Esophagus squamous epithelium (tissue), 5 donors: ENCODE measurements around the gene PGAP3. TPM values are rescaled to one million over a fixed set of nuclear protein-coding genes. Genes with fewer than 3 reads are reported as not detected.

ENCODE experiments used
- DNase-seq: peaks from one replicate; lab custom pipeline; 2025; lab: John Stamatoyannopoulos, UW
- H3K27ac ChIP-seq, 4 donors: fragments of 200-600 bp; sonication (generic); one replicate each; pipeline ENCODE4 v1.5.1; 2016 to 2019; ENCODE audit warnings: mild to moderate bottlenecking in 1 of 4
- H3K27me3 ChIP-seq, 4 donors: fragments of 200-600 bp; sonication (generic); 1 replicate in 3 of 4; 2 replicates in 1 of 4; pipeline versions ENCODE4 v1.5.1 to v1.6.0; 2017 to 2021; ENCODE audit warnings: antibody characterized with exemption in 1 of 4
- H3K36me3 ChIP-seq, 3 donors: fragments of 200-600 bp; sonication (generic); one replicate each; pipeline ENCODE4 v1.5.1; 2016 to 2019
- H3K4me1 ChIP-seq, 3 donors: fragments of 200-600 bp; sonication (generic); one replicate each; pipeline ENCODE4 v1.5.1; 2017 to 2019
- H3K4me3 ChIP-seq, 4 donors: fragments of 200-600 bp; sonication (generic); 1 replicate in 3 of 4; 2 replicates in 1 of 4; pipeline ENCODE4 v1.5.1; 2016 to 2019; ENCODE audit warnings: mild to moderate bottlenecking in 2 of 4, moderate library complexity in 1 of 4
- H3K9me3 ChIP-seq, 3 donors: fragments of 200-600 bp; sonication (generic); one replicate each; pipeline ENCODE4 v1.5.1; 2016 to 2019
- POLR2A ChIP-seq, 4 donors: fragments of 450-650 bp; IDR thresholded peaks; one replicate each; pipeline ENCODE4 v1.6.1; 2017; ENCODE audit warnings: antibody characterized with exemption in 4 of 4, mild to moderate bottlenecking in 4 of 4, moderate library complexity in 3 of 4
- WGBS, 2 donors: methylation state at CpG; one replicate each; pipeline ENCODE4 v1.1.5; 2018; 5-methylcytosine and 5-hydroxymethylcytosine counted together
- intact Hi-C: fragments of 100-400 bp; cut with DNase I; formaldehyde crosslinking; loops from one replicate; pipeline ENCODE4 v1.15.0; 2022
- small RNA-seq, 4 donors: library from RNA; depleted of rRNA; stranded (forward); fragments of <200 nt; gene quantifications; one replicate each; pipeline ENCODE3, GENCODE V24; 2016
- total RNA-seq, 4 donors: library from RNA; depleted of rRNA; stranded (reverse); fragments of >200 nt; gene quantifications; one replicate each; pipeline ENCODE4 v1.1.0, GENCODE V29; 2016
- TF ChIP-seq, protein P1 (sequence below), 6 experiments: fragments of 450-650 bp in 4 of 6; fragments of 200-600 bp in 2 of 6; sonication (generic) in 2 of 6; IDR thresholded peaks; one replicate each; pipeline ENCODE4 v1.5.1; 2016 to 2019; ENCODE audit warnings: antibody characterized with exemption in 6 of 6, mild to moderate bottlenecking in 4 of 6, moderate library complexity in 4 of 6
- donor health status: DM: yes; HTN: yes; CAD: no.

The PGAP3 gene
- total RNA-seq, 4 donors from 2014 or later = 10.7 to 34.2 (median 19.2) TPM

DNA sequence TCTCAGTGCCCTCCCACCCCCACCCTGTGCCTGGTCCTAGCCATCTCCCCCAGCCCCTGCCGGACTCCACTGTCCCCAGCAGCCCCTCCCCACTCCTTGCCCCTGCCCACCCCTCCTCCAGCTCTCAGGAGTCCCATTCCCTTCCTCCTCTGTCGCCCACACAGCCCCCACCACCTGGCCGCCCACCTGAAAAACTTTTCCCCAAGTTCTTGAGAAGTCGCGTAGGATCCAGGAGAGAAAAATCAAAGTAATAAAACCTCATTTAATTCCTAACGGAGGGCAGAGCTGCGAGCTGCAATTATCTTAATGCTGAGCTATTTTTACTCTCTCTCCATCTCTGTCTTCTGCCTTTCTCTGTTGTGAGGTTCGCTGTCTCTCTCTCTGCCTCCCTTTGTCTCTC, 63.5 kb downstream of the PGAP3 start:
- no peak for DNase-seq
- H3K27ac ChIP-seq = peak overlapping the region in 1 of 4 donors; percentile 46

GRCh38 chr17:39623356-39623950, 64.4 kb downstream of the PGAP3 start:
- 17 to 19% methylated on average over 2 to 8 of the region's 16 CpGs for WGBS, 2 donors
- H3K27me3 ChIP-seq = peaks cover 0 to 60% (median 9%) of the 10 kb centered on the region in 4 donors
- intact Hi-C loops = loop anchor here (5.0 kb wide), 1 partner anchor 134 kb away; no protein-coding TSS in a partner anchor

More for the DNA sequence above, 63.5 kb downstream of the PGAP3 start:
- intact Hi-C loops = loop anchor here (5.0 kb wide), 1 partner anchor 133 kb away; no protein-coding TSS in a partner anchor
- Histone ChIP-seq H3K27me3 (peaks cover 0 to 61% (median 9%) of the 10 kb centered on the region in 4 donors), H3K9me3 (no peaks in the 10 kb centered on the region), H3K4me3 (no peak overlapping the region), H3K4me1 (peaks cover 39 to 76% (median 47%) of the 10 kb centered on the region in 3 donors), H3K36me3 (no peaks in the 10 kb centered on the region)
- WGBS, 2 donors = 75 to 84% methylated on average over 7 to 8 of the region's 8 CpGs
- TF ChIP-seq, protein P1, sequence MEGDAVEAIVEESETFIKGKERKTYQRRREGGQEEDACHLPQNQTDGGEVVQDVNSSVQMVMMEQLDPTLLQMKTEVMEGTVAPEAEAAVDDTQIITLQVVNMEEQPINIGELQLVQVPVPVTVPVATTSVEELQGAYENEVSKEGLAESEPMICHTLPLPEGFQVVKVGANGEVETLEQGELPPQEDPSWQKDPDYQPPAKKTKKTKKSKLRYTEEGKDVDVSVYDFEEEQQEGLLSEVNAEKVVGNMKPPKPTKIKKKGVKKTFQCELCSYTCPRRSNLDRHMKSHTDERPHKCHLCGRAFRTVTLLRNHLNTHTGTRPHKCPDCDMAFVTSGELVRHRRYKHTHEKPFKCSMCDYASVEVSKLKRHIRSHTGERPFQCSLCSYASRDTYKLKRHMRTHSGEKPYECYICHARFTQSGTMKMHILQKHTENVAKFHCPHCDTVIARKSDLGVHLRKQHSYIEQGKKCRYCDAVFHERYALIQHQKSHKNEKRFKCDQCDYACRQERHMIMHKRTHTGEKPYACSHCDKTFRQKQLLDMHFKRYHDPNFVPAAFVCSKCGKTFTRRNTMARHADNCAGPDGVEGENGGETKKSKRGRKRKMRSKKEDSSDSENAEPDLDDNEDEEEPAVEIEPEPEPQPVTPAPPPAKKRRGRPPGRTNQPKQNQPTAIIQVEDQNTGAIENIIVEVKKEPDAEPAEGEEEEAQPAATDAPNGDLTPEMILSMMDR (IDR thresholded peaks at IDR 0.05) = no peak
- TF ChIP-seq POLR2A (IDR thresholded peaks at IDR 0.05) = no peak

GRCh38 chr17:39622380-39623006, 65.4 kb downstream of the PGAP3 start:
- TF ChIP-seq POLR2A (IDR thresholded peaks at IDR 0.05) = no peak
- TF ChIP-seq, protein P1 (IDR thresholded peaks at IDR 0.05) = no peak
- Histone ChIP-seq H3K27me3 (peaks cover 0 to 59% (median 5%) of the 10 kb centered on the region in 4 donors), H3K36me3 (no peaks in the 10 kb centered on the region), H3K27ac (peak overlapping the region in 2 of 4 donors; percentile 11 to 43), H3K4me3 (peak overlapping the region in 1 of 4 donors; percentile 19), H3K4me1 (peaks cover 39 to 69% (median 53%) of the 10 kb centered on the region in 3 donors), H3K9me3 (no peaks in the 10 kb centered on the region)
- WGBS, 2 donors = 38 to 40% methylated on average over 11 to 15 of the region's 16 CpGs
- intact Hi-C loops = loop anchor here (5.0 kb wide), 1 partner anchor 135 kb away; no protein-coding TSS in a partner anchor
- DNase-seq = no peak

More at GRCh38 chr17:39623356-39623950, 64.4 kb downstream of the PGAP3 start:
- DNase-seq = no peak
- H3K9me3 ChIP-seq = no peaks in the 10 kb centered on the region
- H3K36me3 ChIP-seq = no peaks in the 10 kb centered on the region
- peaks cover 39 to 72% (median 52%) of the 10 kb centered on the region in 3 donors for H3K4me1 ChIP-seq
- H3K4me3 ChIP-seq = no peak overlapping the region
- no peak for TF ChIP-seq POLR2A (IDR thresholded peaks at IDR 0.05)
- TF ChIP-seq, protein P1 (IDR thresholded peaks at IDR 0.05) = peak; percentile 90 to 96 (median 94)
- H3K27ac ChIP-seq = peak overlapping the region in 1 of 4 donors; percentile 46

- no peaks in the 10 kb centered on the region for H3K36me3 ChIP-seq
- no peaks in the 10 kb centered on the region for H3K9me3 ChIP-seq
- intact Hi-C loops = loop anchor here (5.0 kb wide), 1 partner anchor 136 kb away; no protein-coding TSS in a partner anchor
- peak; percentile 55 for DNase-seq
- peaks cover 37 to 67% (median 46%) of the 10 kb centered on the region in 3 donors for H3K4me1 ChIP-seq
- H3K4me3 ChIP-seq = peak overlapping the region in 1 of 4 donors; percentile 19
- WGBS, 2 donors = 9% methylated on average over 11 to 15 of the region's 26 CpGs
- no peak for TF ChIP-seq POLR2A (IDR thresholded peaks at IDR 0.05)
- TF ChIP-seq, protein P1 (IDR thresholded peaks at IDR 0.05) = peak; percentile 99 to 100 (median 100)
- H3K27me3 ChIP-seq = peaks cover 0 to 59% (median 2%) of the 10 kb centered on the region in 4 donors
- H3K27ac ChIP-seq = peak overlapping the region in 2 of 4 donors; percentile 11 to 43
Observed at GRCh38 chr17:39621523-39622379, 66.1 kb downstream of the PGAP3 start.

Small RNAs within 50 kb of the gene (small RNA-seq; reads per million reads assigned to genes)
- gene MIR4728 = 0.27 to 0.62 (median 0.40) reads per million in 4 donors

Other genes with a start within 250 kb of the PGAP3 start
- gene MED1, start 236.8 kb downstream of the PGAP3 start, total RNA-seq = 10 to 100 TPM; 11.2 to 22.9 (median 16.1) TPM
- gene CDK12, start 226.6 kb downstream of the PGAP3 start, total RNA-seq = 10 to 100 TPM; 22.9 to 47.3 (median 33.5) TPM
- gene NEUROD2, start 80.1 kb downstream of the PGAP3 start, total RNA-seq = not detected
- gene PPP1R1B, start 61.1 kb downstream of the PGAP3 start, total RNA-seq = 1 to 10 TPM in 2 of 4 donors, under 1 TPM in 2; 0.23 to 4.8 (median 2.4) TPM
- gene STARD3, start 50.9 kb downstream of the PGAP3 start, total RNA-seq = 10 to 100 TPM; 27.3 to 46.7 (median 33.4) TPM
- under 1 TPM; 0.11 to 0.57 (median 0.29) TPM for gene TCAP, start 22.7 kb downstream of the PGAP3 start, total RNA-seq
- gene PNMT, start 19.6 kb downstream of the PGAP3 start, total RNA-seq = 1 to 10 TPM in 2 of 4 donors, under 1 TPM in 2; 0.26 to 8.4 (median 1.3) TPM
- 100 to 1,000 TPM in 1 of 4 donors, 10 to 100 TPM in 3; 75.2 to 170 (median 86.5) TPM for gene ERBB2, start 12.0 kb upstream of the PGAP3 start, total RNA-seq
- gene MIEN1, start 42.5 kb upstream of the PGAP3 start, total RNA-seq = 10 to 100 TPM; 44.4 to 55.2 (median 53.2) TPM
- 10 to 100 TPM; 25.1 to 62.1 (median 55.9) TPM for gene GRB7, start 49.9 kb upstream of the PGAP3 start, total RNA-seq
- 1 to 10 TPM; 2.1 to 9.0 (median 3.8) TPM for gene IKZF3, start 176.3 kb upstream of the PGAP3 start, total RNA-seq
- not detected for gene ZPBP2, start 180.1 kb upstream of the PGAP3 start, total RNA-seq
- 1 to 10 TPM in 3 of 4 donors, under 1 TPM in 1; 0.67 to 4.2 (median 1.4) TPM for gene GSDMB, start 230.6 kb upstream of the PGAP3 start, total RNA-seq
- gene ORMDL3, start 239.5 kb upstream of the PGAP3 start, total RNA-seq = 10 to 100 TPM; 13.6 to 35.2 (median 31.2) TPM
- not detected for gene LRRC3C, start 239.7 kb upstream of the PGAP3 start, total RNA-seq